Calu3 (cell line): ENCODE data around the gene RFPL4A. TPM values are rescaled to one million over a fixed set of nuclear protein-coding genes. Genes with fewer than 3 reads are reported as not detected.
"Not testable (repeated sequence)": the region's sequence is repeated elsewhere in the genome, so short reads cannot be mapped to it uniquely, and the experiment has no call there.

ENCODE experiments used
- BruUV-seq: library from RNA; stranded (reverse); fragments of 400-500 nt; replicated peaks from 2 replicates; lab custom pipeline; 2021; lab: Mats Ljungman, UMichigan
- CTCF ChIA-PET: fragments of 300-600 bp; sonication (Branson Sonifier 250); formaldehyde crosslinking; loops from one replicate; lab custom pipeline; 2022; ENCODE audit warnings: antibody characterized with exemption; lab: Charles Lee
- DNase-seq: peaks from one replicate; pipeline ENCODE4 v3.0.0; 2022
- H3K27ac Mint-ChIP-seq: one replicate; pipeline ENCODE4 v1.8.0; 2022; ENCODE audit warnings: mixed read lengths; ENCODE audit not compliant: unreplicated experiment
- H3K27me3 Mint-ChIP-seq: one replicate; pipeline ENCODE4 v1.8.0; 2022; ENCODE audit warnings: mixed read lengths; ENCODE audit not compliant: unreplicated experiment
- H3K36me3 Mint-ChIP-seq: one replicate; pipeline ENCODE4 v1.8.0; 2022; ENCODE audit warnings: mild to moderate bottlenecking, moderate library complexity, mixed read lengths; ENCODE audit not compliant: insufficient read depth, unreplicated experiment
- H3K4me1 Mint-ChIP-seq: one replicate; pipeline ENCODE4 v1.8.0; 2022; ENCODE audit warnings: mild to moderate bottlenecking, low read depth, mixed read lengths; ENCODE audit not compliant: unreplicated experiment
- H3K4me3 Mint-ChIP-seq: one replicate; pipeline ENCODE4 v1.8.0; 2022; ENCODE audit warnings: mild to moderate bottlenecking, low read depth, moderate library complexity, mixed read lengths; ENCODE audit not compliant: unreplicated experiment
- H3K9me3 Mint-ChIP-seq: one replicate; pipeline ENCODE4 v1.8.0; 2022; ENCODE audit warnings: low read depth, mixed read lengths; ENCODE audit not compliant: unreplicated experiment
- intact Hi-C: fragments of 100-400 bp; cut with micrococcal nuclease; formaldehyde crosslinking; loops from one replicate; pipeline ENCODE4 v1.10.0; 2022; ENCODE audit not compliant: unreplicated experiment
- total RNA-seq: library from RNA; stranded (reverse); gene quantifications from 2 replicates; pipeline ENCODE4 v1.2.3, GENCODE V29; 2022
- TF ChIP-seq, protein P1 (sequence below): fragments of 200-600 bp; IDR thresholded peaks from one replicate; pipeline ENCODE4 v1.8.0; 2022; ENCODE audit warnings: antibody characterized with exemption; ENCODE audit not compliant: unreplicated experiment

Gene RFPL4A
- total RNA-seq, 1 experiment from 2014 or later = not detected

DNA sequence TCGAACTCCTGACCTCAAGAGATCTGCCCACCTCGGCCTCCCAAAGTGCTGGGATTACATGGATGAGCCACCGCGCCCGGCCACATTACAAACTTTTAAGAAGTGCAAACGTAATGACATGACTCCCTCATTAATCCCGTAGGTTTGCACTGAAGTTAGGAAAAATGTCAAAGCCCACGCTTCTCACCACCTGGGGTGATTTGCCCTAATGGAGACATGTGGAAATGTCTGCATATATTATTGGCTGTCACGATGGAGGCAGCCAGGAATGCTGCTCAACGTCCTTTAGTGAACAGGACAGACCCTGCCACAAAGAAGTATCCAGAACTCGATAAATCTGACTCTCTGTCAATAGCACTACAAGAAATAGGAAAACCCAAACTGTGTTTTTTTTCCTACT, 41.6 kb upstream of the RFPL4A start:
- intact Hi-C loops = no loop called here
- BruUV-seq = no TSS peak
- no peak overlapping the region for H3K27ac Mint-ChIP-seq
- CTCF ChIA-PET = no interaction called here
- peaks cover 56% of the 10 kb centered on the region for H3K27me3 Mint-ChIP-seq
- TF ChIP-seq, protein P1, sequence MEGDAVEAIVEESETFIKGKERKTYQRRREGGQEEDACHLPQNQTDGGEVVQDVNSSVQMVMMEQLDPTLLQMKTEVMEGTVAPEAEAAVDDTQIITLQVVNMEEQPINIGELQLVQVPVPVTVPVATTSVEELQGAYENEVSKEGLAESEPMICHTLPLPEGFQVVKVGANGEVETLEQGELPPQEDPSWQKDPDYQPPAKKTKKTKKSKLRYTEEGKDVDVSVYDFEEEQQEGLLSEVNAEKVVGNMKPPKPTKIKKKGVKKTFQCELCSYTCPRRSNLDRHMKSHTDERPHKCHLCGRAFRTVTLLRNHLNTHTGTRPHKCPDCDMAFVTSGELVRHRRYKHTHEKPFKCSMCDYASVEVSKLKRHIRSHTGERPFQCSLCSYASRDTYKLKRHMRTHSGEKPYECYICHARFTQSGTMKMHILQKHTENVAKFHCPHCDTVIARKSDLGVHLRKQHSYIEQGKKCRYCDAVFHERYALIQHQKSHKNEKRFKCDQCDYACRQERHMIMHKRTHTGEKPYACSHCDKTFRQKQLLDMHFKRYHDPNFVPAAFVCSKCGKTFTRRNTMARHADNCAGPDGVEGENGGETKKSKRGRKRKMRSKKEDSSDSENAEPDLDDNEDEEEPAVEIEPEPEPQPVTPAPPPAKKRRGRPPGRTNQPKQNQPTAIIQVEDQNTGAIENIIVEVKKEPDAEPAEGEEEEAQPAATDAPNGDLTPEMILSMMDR = no peak
- no peak for DNase-seq
- no peaks in the 10 kb centered on the region for H3K4me1 Mint-ChIP-seq
- peaks cover 13% of the 10 kb centered on the region for H3K9me3 Mint-ChIP-seq
- H3K36me3 Mint-ChIP-seq = no peaks in the 10 kb centered on the region
- no peak overlapping the region for H3K4me3 Mint-ChIP-seq

DNA sequence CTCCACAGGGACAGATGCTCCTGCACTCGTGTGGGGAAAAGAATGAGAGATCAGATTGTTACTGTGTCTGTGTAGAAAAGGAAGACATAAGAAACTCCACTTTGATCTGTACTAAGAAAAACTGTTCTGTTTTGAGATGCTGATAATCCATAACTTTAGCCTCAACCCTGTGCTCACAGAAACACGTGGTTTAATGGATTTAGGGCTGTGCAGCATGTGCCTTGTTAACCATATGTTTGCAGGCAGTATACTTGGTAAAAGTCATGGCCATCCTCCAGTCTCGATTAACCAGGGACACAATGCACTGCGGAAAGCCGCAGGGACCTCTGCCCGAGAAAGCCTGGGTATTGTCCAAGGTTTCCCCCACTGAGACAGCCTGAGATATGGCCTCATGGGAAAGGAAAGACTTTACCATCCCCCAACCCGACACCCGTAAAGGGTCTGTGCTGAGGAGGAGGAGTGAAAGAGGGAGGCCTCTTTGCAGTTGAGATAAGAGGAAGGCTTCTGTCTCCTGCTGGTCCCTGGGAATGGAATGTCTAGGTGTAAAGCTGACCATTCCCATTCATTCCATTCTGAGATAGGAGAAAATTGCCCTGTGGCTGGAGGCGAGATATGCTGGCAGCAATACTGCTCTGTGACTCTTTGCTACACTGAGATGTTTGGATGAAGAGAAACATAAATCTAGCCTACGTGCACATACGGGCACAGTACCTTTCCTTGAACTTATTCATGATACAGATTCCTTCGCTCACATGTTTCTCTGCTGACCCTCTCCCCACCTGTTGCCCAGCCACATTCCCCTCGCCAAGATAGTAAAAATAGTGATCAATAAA, 40.8 kb upstream of the RFPL4A start:
- H3K36me3 Mint-ChIP-seq, intact Hi-C loops, H3K4me3 Mint-ChIP-seq, H3K4me1 Mint-ChIP-seq, BruUV-seq, CTCF ChIA-PET, DNase-seq, H3K27ac Mint-ChIP-seq: not testable (repeated sequence)
- Mint-ChIP-seq H3K27me3 (peaks cover 60% of the 10 kb centered on the region), H3K9me3 (peaks cover 15% of the 10 kb centered on the region)

DNA sequence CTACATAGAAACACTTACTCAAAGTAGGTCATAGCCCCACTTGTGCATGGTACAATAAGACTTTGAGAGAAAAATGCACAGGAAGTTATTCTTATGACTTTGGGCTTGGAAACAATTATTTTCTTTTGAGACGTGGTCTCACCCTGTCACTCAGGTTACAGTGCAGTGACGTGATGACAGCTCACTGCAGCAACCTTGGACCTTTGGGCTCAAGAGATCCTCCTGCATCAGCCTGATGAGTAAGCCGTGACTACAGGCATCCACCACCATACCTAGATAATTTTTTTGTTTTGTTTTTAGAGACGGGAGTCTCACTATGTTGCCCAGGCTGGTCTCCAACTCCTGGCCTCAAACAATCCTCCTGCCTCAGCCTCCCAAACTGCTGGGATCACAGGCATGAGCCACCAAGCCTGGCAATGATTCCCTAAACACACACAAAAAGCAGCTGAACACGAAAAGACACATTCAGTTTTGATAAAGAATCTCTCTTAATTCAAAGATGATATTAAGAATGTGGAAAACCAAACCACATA, 38.6 kb upstream of the RFPL4A start:
- no peaks in the 10 kb centered on the region for H3K4me1 Mint-ChIP-seq
- DNase-seq = no peak
- CTCF ChIA-PET = no interaction called here
- no peak overlapping the region for H3K27ac Mint-ChIP-seq
- H3K9me3 Mint-ChIP-seq = peaks cover 14% of the 10 kb centered on the region
- TF ChIP-seq, protein P1 = no peak
- peaks cover 60% of the 10 kb centered on the region for H3K27me3 Mint-ChIP-seq
- H3K4me3 Mint-ChIP-seq = no peak overlapping the region
- no TSS peak for BruUV-seq
- intact Hi-C loops = no loop called here
- H3K36me3 Mint-ChIP-seq = no peaks in the 10 kb centered on the region

DNA sequence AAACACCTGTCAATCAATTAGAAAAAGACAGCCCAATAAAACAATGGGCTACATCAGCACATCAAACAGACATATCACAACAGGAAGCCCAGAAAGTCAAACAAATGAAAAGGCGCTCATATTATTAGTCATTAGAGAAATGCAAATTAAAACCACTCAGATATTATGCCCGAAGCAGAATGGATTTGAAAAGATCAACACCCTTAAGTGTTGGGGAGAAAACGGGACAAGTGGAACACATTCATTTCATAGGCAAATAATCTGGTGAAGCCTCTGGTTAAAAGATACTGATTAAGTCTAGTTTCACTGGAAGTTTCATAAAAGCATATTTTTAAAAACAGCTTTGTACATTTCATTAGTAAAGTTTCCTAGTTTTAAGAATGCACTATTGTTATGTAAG, 38.1 kb upstream of the RFPL4A start:
- CTCF ChIA-PET = no interaction called here
- TF ChIP-seq, protein P1 = no peak
- no TSS peak for BruUV-seq
- no peak for DNase-seq
- no peak overlapping the region for H3K4me3 Mint-ChIP-seq
- H3K9me3 Mint-ChIP-seq = peaks cover 14% of the 10 kb centered on the region
- no peaks in the 10 kb centered on the region for H3K4me1 Mint-ChIP-seq
- H3K27ac Mint-ChIP-seq = no peak overlapping the region
- no peaks in the 10 kb centered on the region for H3K36me3 Mint-ChIP-seq
- intact Hi-C loops = no loop called here
- peaks cover 60% of the 10 kb centered on the region for H3K27me3 Mint-ChIP-seq

DNA sequence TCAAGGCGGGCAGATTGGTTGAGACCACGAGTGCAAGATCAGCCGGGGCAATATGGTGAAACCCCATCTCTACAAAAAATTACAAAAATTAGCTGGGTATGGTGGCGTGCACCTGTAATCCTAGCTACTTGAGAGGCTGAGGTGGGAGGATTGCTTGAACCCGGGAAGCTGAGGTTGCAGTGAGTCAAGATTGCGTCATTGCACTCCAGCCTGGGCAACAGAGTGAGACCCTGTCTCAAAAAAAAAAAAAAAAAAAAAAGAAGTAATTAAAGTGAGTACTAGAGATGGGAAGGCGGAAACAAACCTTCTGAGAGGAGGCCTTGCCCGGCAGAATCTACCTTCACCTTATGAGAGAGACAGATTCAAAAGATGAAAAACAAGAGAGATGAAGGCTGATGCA, 35.4 kb upstream of the RFPL4A start:
- TF ChIP-seq, protein P1 = no peak
- H3K9me3 Mint-ChIP-seq = peaks cover 14% of the 10 kb centered on the region
- intact Hi-C loops = no loop called here
- H3K27me3 Mint-ChIP-seq = peaks cover 40% of the 10 kb centered on the region
- no peak for DNase-seq
- CTCF ChIA-PET = no interaction called here
- no peaks in the 10 kb centered on the region for H3K36me3 Mint-ChIP-seq
- no peaks in the 10 kb centered on the region for H3K4me1 Mint-ChIP-seq
- no peak overlapping the region for H3K4me3 Mint-ChIP-seq
- BruUV-seq = no TSS peak
- no peak overlapping the region for H3K27ac Mint-ChIP-seq

DNA sequence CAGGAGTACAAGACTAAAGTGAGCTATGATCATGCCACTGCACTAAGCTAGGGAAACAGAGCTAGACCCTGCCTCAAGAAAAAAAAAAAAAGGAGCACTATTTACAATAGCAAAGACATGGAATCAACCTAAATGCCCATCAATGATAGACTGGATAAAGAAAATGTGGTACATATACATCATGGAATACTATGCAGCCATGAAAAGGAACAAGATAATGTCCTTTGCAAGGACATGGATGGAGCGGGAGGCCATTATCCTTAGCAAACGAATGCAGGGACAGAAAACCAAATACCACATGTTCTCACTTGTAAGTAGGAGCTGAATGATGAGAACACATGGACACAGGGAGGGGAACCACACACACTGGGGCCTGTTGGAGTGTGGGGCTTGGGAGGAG, 28.5 kb upstream of the RFPL4A start:
- H3K27me3 Mint-ChIP-seq = peaks cover 15% of the 10 kb centered on the region
- H3K36me3 Mint-ChIP-seq, intact Hi-C loops, H3K4me1 Mint-ChIP-seq, H3K4me3 Mint-ChIP-seq, DNase-seq, H3K9me3 Mint-ChIP-seq, BruUV-seq, H3K27ac Mint-ChIP-seq: not testable (repeated sequence)
- CTCF ChIA-PET = interaction anchor here (0.7 kb wide), 2 partner anchors 522 to 1901 kb away, joined by 3 to 8 read pairs; no protein-coding TSS in a partner anchor
